ENCODE results near the gene RBM22.

RBM22 gene

DNA sequence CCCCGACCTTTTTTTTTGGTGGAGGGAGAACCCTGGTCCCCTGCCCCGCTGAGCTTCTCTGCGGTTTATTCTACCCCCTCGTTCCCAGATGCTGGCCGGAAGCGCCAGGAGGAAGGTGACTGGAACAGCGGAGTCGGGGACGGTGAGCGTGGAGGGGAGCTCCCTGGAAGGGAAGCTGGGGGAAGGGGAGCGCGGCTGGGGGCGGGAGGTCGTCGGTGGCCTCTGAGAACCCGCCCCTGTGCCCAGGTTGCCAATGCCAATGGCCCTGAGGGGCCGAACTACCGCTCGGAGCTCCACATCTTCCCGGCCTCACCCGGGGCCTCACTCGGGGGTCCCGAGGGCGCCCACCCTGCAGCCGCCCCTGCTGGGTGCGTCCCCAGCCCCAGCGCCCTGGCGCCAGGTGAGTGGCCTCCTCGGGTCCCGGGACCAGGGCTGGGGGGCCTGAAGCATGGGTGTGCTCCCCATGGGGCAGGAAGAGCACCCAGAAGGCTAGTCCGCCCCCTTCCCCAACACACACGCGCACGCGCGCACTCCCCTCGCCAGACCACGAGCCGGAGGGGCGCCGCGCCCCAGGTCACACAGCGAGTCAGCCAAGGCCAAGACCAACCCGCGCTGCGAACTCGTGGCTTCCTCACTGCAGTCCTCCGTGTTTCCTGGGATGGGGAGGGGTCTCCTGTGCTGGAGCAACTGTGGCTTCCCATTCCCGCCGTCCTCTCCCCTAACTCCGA, 29.2 kb downstream of the RBM22 start:
- no peak for DNase-seq

DNA sequence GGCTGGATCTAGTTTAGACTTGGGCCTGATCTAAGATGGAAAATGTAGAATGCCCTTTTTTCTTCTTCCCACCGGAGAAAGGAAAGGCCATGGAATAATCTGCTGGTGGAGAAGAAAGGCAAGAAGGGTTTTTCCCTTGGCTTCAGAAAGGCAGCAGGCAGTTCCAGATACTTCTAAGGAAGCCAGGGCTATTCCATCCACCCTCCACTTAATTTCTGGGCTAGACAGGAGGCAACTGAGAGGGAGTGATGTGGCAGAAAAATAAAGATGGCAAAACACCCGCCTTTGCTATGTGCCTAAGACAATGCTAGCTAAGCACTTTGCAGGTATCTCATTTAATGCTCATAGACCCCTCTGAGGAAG, 29.9 kb downstream of the RBM22 start:
- no peak for DNase-seq

DNA sequence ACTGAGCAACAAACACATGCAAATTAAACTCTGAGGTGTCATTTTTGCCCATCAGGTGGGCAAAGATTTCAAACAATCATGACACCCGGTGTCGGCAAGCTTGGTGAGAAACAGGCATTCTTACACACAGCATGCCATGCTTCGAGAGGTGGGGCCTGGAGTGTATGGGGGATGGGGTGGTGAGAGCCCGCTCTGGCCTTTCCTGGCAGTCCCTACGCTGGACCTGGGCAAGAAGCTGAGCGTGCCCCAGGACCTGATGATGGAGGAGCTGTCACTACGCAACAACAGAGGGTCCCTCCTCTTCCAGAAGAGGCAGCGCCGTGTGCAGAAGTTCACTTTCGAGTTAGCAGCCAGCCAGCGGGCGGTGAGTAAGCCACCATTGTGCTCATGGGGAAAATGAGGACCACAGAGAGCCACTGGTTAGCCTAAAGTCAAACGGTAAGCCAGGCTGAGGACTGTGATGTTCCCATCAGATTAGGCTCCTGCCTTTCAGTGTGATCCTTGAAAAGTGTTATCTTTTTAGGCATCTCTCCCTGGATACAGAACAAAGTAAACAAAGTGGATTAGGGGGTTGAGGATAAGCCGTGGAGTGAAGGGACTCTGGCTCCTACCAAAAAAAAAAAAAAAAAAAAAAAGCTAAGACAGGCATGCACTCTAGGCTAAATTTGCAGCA, 30.5 kb downstream of the RBM22 start:
- no peak for DNase-seq

DNA sequence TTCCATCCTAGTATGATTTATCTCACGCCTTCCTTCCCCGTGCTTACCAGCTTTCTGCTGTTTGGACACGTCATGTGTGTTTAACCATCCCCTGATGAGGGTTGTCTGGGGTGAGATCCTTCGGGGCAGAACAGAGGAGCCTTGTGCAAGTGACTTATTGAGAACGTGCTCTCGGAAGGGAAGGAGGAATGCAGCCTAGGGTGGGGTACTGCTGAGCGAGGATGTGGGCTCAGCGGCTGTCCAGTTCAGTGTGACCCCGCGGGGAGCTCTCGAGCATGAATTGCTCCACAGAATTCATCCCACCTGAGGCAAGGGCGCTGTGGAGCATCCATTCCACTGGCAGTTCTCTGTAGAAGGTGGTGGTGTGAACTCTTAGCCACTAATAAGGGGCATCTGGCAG, 35.8 kb downstream of the RBM22 start:
- DNase-seq, result no peak

DNA sequence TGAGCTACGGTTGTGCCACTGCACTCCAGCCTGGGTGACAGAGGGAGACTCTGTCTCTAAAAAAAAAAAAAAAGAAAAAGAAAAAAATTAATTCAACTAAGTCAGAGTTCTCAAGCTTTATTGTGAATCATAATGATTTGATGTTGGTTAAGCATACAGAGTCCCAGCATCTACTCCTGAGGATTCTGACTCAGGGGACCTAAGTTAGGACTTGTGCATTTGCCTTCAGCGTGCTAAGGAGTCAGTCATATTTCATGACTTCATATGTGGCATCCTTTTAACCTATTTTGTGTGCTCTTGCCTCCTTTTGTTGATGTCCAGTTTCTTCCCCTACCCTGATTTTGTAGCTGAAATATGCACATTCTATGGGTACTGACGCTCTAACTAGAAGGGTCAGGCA, 36.9 kb downstream of the RBM22 start:
- no peak for DNase-seq

DNA sequence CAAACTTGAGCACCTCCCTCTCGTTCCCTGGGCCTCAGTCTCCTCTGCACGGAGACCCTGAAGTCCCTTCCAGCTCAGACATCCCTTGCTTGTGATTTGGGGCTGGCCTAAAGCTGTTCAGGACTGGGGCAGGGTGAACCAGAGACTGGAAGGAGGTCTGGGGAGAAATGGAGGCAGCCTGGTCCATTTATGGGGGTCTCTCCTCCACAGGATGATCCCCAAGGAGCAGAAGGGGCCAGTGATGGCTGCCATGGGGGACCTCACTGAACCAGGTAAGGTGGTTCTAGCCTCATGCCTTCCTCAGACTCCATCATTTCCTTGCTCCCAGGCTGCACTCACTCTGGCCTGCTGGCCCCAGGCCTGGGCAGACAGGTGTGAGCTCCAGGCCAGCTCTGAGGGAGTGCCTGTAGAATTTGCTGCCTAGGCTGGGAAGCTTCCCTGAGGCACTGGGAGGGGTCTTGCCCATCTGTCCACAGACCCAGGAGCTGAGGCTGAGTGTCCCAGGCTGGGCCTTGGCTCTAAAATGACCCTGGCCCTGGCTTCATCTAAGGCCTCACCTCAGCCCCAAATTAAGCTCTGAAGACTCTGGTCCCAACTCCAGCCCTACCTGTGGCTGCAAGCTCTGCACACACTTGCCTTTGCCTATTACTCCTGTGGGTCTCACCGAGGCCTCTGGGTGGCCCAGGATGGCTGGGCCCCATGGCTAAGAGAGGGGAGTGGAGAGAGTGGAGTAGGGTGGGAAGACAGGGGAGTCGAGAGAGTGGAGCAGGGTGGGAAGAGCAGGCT, 37.9 kb downstream of the RBM22 start:
- DNase-seq, result no peak

DNA sequence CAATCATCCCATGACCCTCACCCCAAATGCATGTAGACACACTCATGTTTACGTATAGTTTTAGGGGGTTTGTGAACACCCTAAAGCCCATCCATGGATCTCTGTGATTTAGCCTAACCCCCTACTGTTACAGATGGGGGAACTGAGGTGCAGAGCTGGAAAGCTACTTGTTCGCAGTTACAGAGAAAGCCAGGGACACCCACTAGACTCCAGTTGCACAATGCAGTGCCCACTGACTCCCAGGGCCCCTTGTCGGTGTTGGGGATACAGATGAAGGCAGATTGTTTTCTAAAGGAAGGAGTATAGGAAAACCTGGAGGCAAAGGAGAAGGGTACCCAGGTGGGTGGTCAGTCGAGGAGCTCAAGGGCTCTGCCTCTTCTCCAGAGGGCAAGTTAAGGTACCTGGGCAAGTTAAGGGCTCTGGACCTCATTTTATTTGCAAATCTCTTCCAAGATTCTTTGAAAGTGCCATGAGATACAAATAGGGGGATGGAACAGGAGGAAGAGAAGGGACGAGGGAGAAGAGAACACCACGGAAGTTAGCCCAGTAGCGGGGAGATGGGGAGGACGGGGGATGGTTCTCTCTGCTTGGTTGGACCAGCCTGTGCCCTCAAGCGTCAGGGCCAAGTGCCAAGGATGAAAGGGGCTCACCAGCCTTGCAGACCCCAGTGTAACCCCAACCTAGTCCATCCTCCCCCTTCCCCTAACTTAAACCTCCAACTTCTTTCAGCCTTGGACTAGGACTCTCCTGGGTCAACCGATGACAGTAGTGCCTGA, 38.9 kb downstream of the RBM22 start:
- no peak for DNase-seq

DNA sequence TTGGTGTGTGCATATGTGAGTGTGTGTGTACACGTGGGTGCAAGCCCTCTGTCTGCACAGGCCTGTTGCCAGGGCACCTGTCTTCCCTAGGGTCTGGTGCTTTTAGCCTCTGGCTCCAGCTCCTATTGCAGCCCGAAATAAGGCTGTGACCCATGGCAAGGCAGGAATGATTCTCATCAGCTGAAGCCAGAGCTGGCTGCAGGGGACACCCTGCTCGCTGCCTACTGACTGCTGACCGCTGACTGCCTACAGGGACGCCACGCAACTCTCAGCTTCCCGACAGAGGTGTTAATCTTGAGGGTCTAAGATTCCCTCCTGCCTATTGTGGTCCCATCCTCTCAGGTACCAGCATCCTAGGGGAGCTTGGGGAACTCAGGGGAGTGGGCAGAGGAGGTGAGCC, 39.8 kb downstream of the RBM22 start, which contains the start of gene MYOZ3:
Gene MYOZ3 (plus strand): TSS at position 166 of the 400 bp plus-strand sequence. CDS start 1,691 bp downstream, outside the sequence.
- DNase-seq, result no peak

DNA sequence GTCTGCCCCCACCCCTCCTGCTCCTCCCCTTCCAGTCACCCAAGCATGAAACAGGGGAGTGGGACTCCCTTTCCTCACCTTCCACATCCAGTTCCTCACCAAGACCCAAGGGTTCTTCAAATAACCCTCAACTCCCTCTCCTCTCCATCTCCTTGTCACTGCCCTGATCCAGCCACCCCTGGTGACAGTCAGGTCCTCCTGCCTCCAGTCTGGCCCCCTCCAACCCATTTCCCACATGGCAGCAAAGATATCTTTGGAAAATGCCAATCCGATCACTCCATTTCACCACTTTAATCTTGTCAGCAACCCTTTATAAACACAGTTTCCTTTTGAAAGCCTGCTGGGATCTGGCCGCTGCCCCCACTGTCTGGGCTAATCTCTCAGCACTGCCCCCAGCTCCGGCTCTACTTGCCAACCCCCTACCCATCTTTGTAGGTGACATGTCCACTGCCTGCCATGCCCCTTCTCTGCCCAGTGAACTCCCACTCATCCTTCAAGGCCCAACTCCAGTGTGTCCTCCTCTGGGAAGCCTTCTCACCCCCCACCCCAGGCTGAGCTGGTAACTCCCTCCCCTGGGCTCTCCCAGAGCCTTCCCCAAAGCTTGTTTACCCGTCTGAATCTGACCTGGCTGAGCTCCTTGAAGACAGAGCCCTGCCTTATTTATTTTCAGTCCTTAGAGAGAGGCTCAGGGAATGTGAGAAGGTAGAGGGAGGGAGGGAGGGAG, 40.6 kb downstream of the RBM22 start:
- DNase-seq, result no peak

DNA sequence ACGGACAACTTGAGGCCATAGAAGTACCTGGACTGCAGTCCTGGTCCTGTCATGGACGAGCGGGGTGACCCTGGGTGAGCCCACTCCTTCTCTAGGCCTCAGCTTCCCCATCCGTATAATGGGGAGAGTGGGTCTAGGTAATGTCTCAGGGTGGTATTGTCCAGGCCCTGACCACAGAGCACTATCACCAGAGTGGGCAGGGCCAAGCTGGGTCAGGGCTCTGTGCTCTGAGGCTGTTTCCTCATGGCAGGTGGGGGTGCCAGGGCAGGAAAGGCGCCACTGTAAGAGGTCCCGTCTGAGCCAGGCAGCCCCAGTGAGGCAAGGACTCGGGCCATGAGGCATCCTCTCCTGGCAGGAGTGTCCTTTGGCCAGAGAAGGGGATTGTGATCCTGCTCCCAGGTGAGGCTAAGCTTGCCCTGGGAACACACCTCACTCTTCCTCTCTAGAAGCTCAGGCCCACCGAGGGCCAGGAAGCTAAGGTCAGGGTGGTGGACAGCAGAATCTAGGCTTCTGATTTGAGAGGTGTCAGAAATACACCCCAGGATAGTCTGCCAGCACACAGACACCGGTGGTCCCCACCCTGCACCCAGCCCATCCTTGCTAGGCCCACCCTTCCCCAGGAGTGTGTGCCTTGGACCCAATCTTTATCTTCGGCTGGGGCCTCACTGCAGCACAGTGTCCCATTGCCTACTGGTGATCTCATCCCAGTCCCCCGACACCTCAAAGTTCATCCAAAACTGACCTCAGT, 41.3 kb downstream of the RBM22 start:
- no peak for DNase-seq

DNA sequence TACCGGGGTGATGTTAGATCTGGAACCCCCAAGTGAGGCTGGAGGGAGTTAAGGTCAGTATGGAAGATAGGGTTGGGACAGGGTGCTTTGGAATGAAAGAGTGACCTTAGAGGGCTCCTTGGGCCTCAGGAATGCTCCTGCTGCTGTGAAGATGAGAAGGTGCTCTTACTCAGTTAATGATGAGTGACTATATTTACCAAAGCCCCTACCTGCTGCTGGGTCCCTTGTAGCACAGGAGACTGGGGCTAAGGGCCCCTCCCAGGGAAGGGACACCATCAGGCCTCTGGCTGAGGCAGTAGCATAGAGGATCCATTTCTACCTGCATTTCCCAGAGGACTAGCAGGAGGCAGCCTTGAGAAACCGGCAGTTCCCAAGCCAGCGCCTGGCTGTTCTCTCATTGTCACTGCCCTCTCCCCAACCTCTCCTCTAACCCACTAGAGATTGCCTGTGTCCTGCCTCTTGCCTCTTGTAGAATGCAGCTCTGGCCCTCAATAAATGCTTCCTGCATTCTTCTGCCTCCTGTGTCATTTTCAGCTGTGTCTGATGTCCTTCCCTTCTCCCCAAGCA, 42.1 kb downstream of the RBM22 start:
- DNase-seq, result no peak

DNA sequence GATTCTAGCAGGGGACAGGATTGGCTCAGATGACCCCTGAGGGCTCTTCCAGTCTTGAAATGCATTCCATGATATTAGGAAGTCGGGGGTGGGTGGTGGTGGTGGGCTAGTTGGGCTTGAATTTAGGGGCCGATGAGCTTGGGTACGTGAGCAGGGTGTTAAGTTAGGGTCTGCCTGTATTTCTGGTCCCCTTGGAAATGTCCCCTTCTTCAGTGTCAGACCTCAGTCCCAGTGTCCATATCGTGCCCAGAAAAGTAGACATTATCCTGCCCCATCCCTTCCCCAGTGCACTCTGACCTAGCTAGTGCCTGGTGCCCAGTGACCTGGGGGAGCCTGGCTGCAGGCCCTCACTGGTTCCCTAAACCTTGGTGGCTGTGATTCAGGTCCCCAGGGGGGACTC, 42.7 kb downstream of the RBM22 start:
- no peak for DNase-seq

DNA sequence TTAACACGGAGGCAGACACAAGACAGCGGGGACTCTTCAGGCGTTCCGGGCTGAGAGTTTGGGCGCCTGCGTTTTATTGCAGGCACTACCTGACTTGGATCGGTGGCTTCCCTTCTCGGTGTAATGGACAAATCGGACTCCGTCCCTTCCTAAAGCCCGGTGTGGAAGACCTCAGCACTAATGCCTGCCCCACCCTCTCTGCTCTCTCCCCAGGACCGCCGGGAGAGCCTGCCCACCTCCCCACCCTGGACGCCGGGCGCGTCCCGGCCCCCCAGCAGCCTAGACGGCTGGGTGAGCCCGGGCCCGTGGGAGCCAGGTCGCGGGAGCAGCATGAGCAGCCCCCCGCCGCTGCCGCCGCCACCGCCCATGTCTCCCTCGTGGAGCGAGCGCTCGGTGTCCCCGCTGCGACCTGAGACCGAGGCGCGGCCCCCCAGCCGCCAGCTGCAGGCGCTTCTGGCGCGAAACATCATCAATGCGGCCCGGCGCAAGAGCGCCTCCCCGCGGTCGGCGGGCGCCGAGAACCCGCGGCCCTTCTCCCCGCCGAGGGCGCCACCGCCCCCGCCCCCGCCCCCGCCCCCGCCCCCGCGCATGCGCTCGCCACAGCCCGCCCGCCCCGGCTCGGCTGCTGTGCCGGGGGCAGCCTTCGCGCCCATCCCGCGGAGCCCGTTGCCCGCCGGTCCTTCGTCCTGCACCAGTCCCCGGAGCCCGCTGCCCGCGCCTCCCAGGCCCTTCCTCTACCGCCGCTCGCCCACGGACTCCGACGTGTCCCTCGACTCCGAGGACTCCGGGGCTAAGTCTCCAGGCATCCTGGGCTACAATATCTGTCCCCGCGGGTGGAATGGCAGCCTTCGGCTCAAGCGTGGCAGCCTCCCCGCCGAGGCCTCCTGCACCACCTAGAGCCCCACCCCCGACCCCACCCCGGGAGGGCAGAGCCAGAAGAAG, 44.4 kb downstream of the RBM22 start:
- peak; percentile 73 for DNase-seq

DNA sequence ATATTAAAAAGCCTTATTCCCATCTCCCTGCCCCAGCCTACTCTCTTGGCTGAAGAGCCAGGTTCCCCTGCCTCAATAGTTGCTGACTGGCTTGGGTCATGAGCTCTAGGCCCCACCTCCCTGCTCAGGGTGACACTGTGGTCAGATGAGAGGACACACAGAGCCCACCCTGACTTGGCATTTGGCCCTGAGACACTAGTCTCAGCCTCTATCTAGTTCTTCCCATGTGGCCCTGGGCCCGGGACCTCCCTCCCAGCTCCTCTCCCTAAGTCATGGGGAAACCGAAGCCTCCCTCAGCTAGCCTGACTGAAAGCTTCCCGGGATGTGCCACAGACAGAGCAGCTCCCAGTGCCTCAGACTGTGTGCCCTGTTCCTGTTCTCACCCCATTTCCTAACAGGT, 45.6 kb downstream of the RBM22 start:
- DNase-seq, result no peak

DNA sequence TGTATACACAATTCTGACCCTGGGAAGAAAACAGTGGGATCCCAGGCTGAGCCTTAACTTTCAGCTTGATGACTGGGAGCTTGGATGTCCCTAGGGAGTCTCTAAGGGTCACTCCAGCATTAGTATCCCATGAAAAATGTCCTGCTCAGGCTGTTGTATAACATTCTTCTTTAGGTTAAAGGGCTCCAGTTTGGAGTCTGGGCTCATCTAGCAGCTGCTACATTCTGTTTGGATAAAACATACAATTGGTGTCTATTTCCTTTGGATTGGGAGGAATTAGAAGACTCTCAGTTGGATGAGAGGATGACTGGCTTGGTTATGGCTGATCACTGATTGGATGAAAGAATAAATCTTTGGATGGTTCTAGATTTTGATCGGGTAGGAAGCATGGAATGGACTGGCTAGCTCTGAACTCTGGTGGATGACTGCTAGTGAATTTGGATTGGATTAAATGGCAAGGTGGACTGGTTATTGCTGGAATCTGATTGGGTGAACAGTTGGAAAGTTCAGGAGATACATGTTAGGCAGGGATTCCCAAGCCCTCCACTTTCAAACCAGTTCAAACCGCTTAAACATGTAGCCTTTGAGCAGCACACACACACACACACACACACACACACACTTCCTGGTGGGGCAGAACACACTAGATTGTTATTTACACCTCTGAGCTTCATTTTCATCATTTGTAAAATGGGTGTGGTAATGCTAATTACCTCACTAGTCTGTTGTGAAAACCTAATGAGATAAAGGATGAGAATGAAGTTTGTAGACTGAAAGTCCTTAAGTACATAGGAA, 46.9 kb downstream of the RBM22 start:
- DNase-seq, result no peak

DNA sequence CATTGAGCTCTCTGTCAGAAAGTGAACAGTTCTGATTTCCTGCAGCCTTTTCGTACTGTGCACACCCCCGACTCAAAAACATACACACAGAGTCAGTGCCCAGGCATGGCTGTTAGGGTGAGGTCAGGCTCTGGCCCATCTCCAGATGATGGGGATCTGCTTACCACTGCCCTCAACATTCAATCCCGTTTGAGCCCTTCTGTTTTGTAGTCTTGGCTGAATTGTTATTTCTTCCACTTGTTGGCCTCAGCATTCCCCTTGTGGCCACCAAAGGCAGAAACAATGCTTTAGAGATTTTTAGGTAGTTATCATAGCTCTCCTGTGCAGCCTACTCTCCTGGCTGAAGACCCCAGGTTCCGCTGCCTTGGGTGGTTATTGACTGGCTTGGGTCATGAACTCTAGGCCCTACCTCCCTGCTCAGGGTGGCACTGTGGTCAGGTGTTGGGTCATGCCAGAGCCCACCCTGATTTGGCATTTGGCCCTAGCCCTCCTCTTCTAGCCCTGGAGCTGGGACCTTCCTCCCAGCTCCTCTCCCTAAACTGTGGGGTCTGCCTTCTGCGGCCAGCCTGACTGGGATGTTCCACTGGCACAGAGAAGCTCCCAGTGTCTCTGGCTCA, 47.6 kb downstream of the RBM22 start:
- no peak for DNase-seq

DNA sequence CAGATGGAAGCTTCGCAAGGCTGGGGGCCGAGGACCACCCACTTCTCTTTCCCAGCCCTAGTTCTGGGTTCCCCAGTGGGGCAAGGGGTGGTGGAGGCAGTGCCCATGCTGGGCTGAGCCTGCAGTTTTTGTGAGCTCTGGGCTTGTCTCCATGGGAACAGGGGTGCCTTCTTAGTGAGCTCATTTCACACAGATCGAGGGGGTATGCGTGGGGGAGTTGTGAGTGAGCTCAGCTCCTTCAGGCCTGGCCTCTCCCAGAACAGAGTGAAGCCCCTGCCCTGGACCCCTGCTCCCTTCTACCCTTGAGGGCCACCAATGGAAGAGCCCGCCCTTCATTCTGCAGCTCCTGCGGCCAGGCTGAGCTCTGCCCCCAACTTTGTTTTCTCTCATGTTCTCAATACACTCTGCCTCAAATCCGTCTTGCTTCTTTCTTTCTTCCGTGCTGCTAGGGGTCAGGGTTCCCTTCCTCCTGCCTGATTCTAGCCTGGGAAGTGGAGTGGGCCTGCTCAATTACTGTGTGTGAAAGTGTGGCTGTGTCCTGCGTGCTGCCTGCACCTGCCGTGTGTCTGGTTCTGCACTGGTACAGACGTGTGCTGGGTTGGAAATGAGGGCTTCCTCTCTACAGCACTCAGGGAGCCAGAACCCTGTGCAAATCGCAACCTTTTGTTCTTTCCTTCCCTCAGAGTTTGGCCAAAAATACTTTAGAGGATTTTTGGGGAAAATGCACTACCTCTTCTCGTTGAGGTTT, 48.8 kb downstream of the RBM22 start:
- no peak for DNase-seq

DNA sequence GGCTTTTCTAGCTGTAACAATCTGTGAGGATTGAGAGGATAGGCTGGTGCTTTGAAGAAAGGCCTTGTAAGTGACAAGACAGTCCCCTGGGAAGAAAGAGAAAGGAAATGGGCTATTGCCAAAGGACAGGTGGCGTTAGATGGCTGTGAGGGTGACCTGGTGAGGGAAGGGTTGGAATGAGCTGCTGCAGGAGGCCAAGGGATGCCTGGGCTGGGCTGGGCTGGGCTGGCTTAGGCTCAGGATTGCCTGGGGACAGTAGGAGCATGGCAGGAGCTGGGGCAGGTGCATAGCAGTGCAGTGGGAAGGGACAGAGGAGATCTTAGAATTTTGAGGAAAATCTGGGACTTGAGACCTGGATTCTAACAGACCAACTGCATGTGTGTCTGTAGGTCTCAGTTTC, 49.5 kb downstream of the RBM22 start:
- DNase-seq, result no peak
